ENCODE results near the gene KRTAP4-1.

DNA sequence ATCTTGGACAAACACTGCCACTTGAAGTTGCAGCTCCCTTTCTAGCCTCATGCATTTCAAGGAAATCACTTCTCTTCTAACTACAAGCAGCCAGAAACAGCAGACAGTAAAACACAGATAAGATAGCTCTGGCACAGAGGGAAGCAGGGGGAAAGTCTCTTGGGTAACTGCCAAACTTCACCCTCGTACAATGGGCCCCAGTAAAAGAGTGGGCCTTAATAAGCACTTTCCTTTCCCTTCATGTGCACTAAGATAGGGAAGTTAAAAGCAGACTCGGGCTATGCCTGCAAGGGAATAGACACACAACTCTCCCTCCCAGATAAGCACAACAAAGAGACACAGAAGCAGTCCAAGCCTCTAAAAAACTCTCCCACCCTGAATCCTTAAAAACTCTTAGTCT lies 30.9 kb downstream of the KRTAP4-1 start:
- TF ChIP-seq EP300 (IDR thresholded peaks at IDR 0.05; ENCODE audit: borderline replicate concordance in 1 of 2, low read depth in 1 of 2, low read length in 1 of 2), result no peak
- TF ChIP-seq YY1 (IDR thresholded peaks at IDR 0.05; ENCODE audit: low read depth), result no peak
- TF ChIP-seq, protein P1, sequence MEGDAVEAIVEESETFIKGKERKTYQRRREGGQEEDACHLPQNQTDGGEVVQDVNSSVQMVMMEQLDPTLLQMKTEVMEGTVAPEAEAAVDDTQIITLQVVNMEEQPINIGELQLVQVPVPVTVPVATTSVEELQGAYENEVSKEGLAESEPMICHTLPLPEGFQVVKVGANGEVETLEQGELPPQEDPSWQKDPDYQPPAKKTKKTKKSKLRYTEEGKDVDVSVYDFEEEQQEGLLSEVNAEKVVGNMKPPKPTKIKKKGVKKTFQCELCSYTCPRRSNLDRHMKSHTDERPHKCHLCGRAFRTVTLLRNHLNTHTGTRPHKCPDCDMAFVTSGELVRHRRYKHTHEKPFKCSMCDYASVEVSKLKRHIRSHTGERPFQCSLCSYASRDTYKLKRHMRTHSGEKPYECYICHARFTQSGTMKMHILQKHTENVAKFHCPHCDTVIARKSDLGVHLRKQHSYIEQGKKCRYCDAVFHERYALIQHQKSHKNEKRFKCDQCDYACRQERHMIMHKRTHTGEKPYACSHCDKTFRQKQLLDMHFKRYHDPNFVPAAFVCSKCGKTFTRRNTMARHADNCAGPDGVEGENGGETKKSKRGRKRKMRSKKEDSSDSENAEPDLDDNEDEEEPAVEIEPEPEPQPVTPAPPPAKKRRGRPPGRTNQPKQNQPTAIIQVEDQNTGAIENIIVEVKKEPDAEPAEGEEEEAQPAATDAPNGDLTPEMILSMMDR (IDR thresholded peaks at IDR 0.05), result no peak
- TF ChIP-seq RXRA (IDR thresholded peaks at IDR 0.05; ENCODE audit: borderline replicate concordance, low read depth), result no peak

Measured in SK-N-SH (cell line).